GM12878 (cell line): Measurements from ENCODE around the gene PHACTR1.

Experiments used
- BCL11A ChIP-seq: IDR thresholded peaks from 2 replicates; pipeline ENCODE4 v1.6.1; 2011; ENCODE audit warnings: low read depth, low read length
- BRCA1 ChIP-seq: IDR thresholded peaks from 2 replicates; pipeline ENCODE4 v1.6.1; 2011; ENCODE audit warnings: low read depth, low read length, improper control_type of control experiment
- CEBPB ChIP-seq, 2 experiments: fragments of 150-350 bp in 1 of 2; IDR thresholded peaks; 2 replicates each; pipeline ENCODE4 v1.6.1; 2012 to 2014; ENCODE audit warnings: low read depth in 2 of 2, low read length in 2 of 2, borderline replicate concordance in 1 of 2, inconsistent platforms in 1 of 2
- CTCF ChIP-seq, 3 experiments: IDR thresholded peaks in 2 of 3; conservative IDR thresholded peaks in 1 of 3; 2 replicates each; pipeline ENCODE4 v1.5.1; 2011; ENCODE audit warnings: low read depth in 3 of 3, low read length in 3 of 3, mild to moderate bottlenecking in 3 of 3, control low read depth in 2 of 3, moderate library complexity in 2 of 3, inconsistent platforms in 1 of 3, mixed read lengths in 1 of 3; ENCODE audit not compliant: control insufficient read depth in 2 of 3, insufficient read depth in 1 of 3; ENCODE audit errors: extremely low read depth in 1 of 3
- EZH2 ChIP-seq: IDR thresholded peaks from 2 replicates; pipeline ENCODE4 v1.6.1; 2012; ENCODE audit warnings: low read depth, mild to moderate bottlenecking, control low read depth, inconsistent platforms, low read length, borderline replicate concordance; ENCODE audit not compliant: control insufficient read depth
- JUND ChIP-seq: IDR thresholded peaks from 2 replicates; pipeline ENCODE4 v1.6.1; 2012; ENCODE audit warnings: low read depth, mild to moderate bottlenecking, low read length, improper control_type of control experiment, moderate library complexity
- POLR2A ChIP-seq: IDR thresholded peaks from 2 replicates; pipeline ENCODE4 v1.6.1; 2011; ENCODE audit warnings: low read depth, mild to moderate bottlenecking, low read length
- POLR2AphosphoS5 ChIP-seq: IDR thresholded peaks from 2 replicates; pipeline ENCODE4 v1.6.1; 2011; ENCODE audit warnings: mild to moderate bottlenecking, low read length, inconsistent platforms
- RAD21 ChIP-seq: IDR thresholded peaks from 2 replicates; pipeline ENCODE4 v1.6.1; 2011; ENCODE audit warnings: mild to moderate bottlenecking, low read depth, low read length, moderate library complexity; ENCODE audit not compliant: insufficient read depth
- SRF ChIP-seq, 2 experiments: IDR thresholded peaks; 2 replicates each; pipeline ENCODE4 v1.6.1; 2011; ENCODE audit warnings: low read depth in 2 of 2, low read length in 2 of 2, mild to moderate bottlenecking in 1 of 2, moderate library complexity in 1 of 2
- TBL1XR1 ChIP-seq: IDR thresholded peaks from 2 replicates; pipeline ENCODE4 v1.6.1; 2012; ENCODE audit warnings: low read depth, low read length, improper control_type of control experiment
- TCF12 ChIP-seq: IDR thresholded peaks from 2 replicates; pipeline ENCODE4 v1.6.1; 2011; ENCODE audit warnings: low read depth, mild to moderate bottlenecking, low read length
- YY1 ChIP-seq: IDR thresholded peaks from 2 replicates; pipeline ENCODE4 v1.6.1; 2011; ENCODE audit warnings: low read depth, mild to moderate bottlenecking, low read length

- TF ChIP-seq EZH2 (no peak), YY1 (no peak), BCL11A (no peak), BRCA1 (no peak), CTCF (IDR thresholded peaks at IDR 0.05 in 2 of 3, conservative IDR thresholded peaks at IDR 0.05 in 1 of 3; ENCODE audit: control insufficient read depth in 2 of 3, extremely low read depth in 1 of 3, insufficient read depth in 1 of 3, low read depth in 3 of 3, low read length in 3 of 3) (no peak), TCF12 (no peak), RAD21 (no peak), CEBPB (IDR thresholded peaks at IDR 0.05; ENCODE audit: borderline replicate concordance in 1 of 2, low read depth in 2 of 2, low read length in 2 of 2) (no peak), JUND (no peak), POLR2AphosphoS5 (no peak), POLR2A (no peak), SRF (IDR thresholded peaks at IDR 0.05; ENCODE audit: low read depth in 2 of 2, low read length in 2 of 2) (no peak), TBL1XR1 (no peak)
Observed at GRCh38 chr6:12815089-12815488, 98.5 kb downstream of the PHACTR1 start.
